ENCODE data around the gene TNRC6B. TPM values are rescaled to one million over a fixed set of nuclear protein-coding genes. Genes with fewer than 3 reads are reported as not detected.
A peak's percentile ranks its signal among the peaks of the same experiment; 100 is the strongest.

Gene TNRC6B
- total RNA-seq, 1 experiment from 2014 or later = 50.4 TPM

DNA sequence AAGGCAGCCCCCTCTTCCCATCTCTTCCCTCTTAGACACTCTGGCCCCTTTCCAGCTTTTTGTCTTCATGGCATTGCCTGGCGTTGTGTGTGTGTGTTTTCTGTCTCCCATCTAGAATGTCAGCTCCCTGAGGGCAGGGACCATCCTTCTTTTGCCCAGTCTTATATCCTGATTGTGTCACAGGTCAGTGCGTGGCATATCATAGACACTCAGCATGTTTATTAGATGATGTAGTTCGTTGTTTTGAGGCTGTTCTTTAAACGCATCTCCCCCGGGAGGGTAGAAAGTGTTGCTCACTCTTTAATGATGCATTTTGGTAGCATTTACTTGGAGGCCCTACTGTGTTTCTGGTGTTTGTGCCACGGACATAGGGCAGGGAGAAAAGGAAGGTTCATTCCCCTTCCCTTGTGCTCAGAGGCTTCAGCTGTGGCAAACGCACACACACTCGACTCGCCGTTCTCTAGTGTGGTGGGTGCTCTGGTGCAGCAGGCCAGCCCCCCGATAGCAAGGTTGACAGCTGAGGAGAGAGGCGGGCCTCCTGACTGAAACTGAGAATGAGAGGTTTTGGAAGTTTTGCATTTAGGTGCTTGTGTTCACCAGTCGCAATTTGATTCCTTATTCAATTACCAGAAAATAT lies 60.2 kb downstream of the TNRC6B start:
- no peak overlapping the region for H3K4me3 Mint-ChIP-seq
- no peak for TF ChIP-seq ZBTB21 (CRISPR knock-in tag; IDR thresholded peaks at IDR 0.05; ENCODE audit: borderline replicate concordance)
- TF ChIP-seq ZNF232 (CRISPR knock-in tag; IDR thresholded peaks at IDR 0.05) = no peak
- no peak for TF ChIP-seq TP53 (CRISPR knock-in tag; IDR thresholded peaks at IDR 0.05)
- no peak for TF ChIP-seq IRF2 (CRISPR knock-in tag; IDR thresholded peaks at IDR 0.05; ENCODE audit: borderline replicate concordance, low read depth)
- TF ChIP-seq, protein P1, sequence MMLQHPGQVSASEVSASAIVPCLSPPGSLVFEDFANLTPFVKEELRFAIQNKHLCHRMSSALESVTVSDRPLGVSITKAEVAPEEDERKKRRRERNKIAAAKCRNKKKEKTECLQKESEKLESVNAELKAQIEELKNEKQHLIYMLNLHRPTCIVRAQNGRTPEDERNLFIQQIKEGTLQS (CRISPR knock-in tag; conservative IDR thresholded peaks at IDR 0.05) = no peak
- ChIA-PET CTCF (no interaction called here), POLR2A (interaction anchor here (0.6 kb wide), 1 partner anchor 31 kb away, joined by 3 read pairs; no protein-coding TSS in a partner anchor)
- ATAC-seq = no peak
- H3K36me3 Mint-ChIP-seq = no peaks in the 10 kb centered on the region
- H3K27ac Mint-ChIP-seq = peak overlapping the region; percentile 77
- no peaks in the 10 kb centered on the region for H3K9me3 Mint-ChIP-seq
- H3K4me1 Mint-ChIP-seq = peaks cover 51% of the 10 kb centered on the region
- no peak for DNase-seq (ENCODE audit: low spot score)
- H3K27me3 Mint-ChIP-seq (ENCODE audit: low read depth) = no peaks in the 10 kb centered on the region

DNA sequence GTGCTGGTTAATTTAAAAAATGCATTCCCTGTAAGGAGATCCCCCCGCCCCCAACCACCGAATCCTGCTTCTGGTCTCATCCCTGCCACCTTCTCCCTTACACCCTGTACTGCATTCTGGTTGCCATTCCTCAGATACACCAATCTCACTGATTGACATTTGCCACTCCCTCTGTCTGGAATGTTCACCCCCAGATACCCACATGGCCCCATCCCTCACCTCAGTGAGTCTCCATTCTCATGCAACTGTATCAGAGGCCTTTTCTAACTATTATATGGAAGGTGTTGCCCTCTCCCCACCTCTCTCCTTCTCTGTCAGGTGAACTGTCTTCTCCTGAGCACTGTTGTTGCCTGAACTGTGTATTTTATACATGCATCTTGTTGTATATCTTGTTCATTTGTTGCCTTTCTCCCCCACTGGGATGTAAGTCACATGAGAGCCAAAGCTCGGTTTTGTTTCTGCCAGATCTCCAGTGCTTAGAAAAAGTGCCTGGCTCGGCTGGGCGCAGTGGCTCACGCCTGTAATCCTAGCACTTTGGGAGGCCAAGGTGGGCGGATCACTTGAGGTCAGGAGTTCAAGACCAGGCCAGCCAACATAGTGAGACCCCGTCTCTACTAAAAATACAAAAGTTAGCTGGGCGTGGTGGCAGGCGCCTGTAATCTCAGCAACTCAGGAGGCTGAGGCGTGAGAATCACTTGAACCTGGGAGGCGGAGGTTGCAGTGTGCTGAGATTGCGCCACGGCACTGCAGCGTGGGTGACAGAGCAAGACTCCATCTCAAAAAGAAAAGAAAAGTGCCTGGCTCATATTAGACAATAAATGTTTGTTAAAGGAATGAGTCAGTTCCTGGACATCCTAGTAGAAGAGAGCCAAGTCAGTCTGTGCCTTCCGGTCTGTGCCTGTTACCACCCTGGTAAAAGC lies 61.0 kb downstream of the TNRC6B start:
- DNase-seq (ENCODE audit: low spot score) (no peak), ATAC-seq (peak; percentile 44)
- POLR2A ChIA-PET = interaction anchor here (0.6 kb wide), 2 partner anchors 19 to 31 kb away, joined by 3 to 8 read pairs; no protein-coding TSS in a partner anchor
- H3K36me3 Mint-ChIP-seq = no peaks in the 10 kb centered on the region
- peak; percentile 46; the same call in 1 of the 2 replicates for TF ChIP-seq ZNF121 (CRISPR knock-in tag; IDR thresholded peaks at IDR 0.05)
- no peak for TF ChIP-seq ZNF317 (CRISPR knock-in tag; IDR thresholded peaks at IDR 0.05; ENCODE audit: borderline replicate concordance, low read depth)
- no peak for TF ChIP-seq JUN (CRISPR knock-in tag; IDR thresholded peaks at IDR 0.05)
- TF ChIP-seq, protein P2, sequence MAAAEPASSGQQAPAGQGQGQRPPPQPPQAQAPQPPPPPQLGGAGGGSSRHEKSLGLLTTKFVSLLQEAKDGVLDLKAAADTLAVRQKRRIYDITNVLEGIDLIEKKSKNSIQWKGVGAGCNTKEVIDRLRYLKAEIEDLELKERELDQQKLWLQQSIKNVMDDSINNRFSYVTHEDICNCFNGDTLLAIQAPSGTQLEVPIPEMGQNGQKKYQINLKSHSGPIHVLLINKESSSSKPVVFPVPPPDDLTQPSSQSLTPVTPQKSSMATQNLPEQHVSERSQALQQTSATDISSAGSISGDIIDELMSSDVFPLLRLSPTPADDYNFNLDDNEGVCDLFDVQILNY (CRISPR knock-in tag; IDR thresholded peaks at IDR 0.05) = no peak
- no peak for TF ChIP-seq NFYB (CRISPR knock-in tag; conservative IDR thresholded peaks at IDR 0.05; ENCODE audit: low read depth)
- TF ChIP-seq NR1H2 (CRISPR knock-in tag; IDR thresholded peaks at IDR 0.05) = no peak
- H3K27ac Mint-ChIP-seq = peak overlapping the region; percentile 89
- H3K4me3 Mint-ChIP-seq = no peak overlapping the region
- no peaks in the 10 kb centered on the region for H3K9me3 Mint-ChIP-seq
- CTCF ChIA-PET = no interaction called here
- peaks cover 51% of the 10 kb centered on the region for H3K4me1 Mint-ChIP-seq
- H3K27me3 Mint-ChIP-seq (ENCODE audit: low read depth) = no peaks in the 10 kb centered on the region

DNA sequence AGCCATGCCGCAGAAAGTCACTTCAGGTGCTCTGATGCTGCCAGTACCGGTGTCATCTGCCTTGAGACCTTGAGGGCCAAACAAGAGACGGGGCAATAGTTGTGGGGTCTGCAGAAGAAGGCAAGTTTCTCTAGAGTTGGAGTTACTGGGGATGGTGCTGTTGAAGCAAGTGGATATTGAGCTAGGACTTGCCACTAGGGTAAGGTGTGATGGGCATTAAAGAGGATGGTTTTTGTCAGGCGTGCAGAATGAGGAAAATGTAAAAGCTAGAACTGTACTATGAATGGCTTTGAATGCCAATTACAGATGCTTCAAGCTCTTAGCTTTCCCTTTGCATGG lies 61.6 kb downstream of the TNRC6B start:
- peak overlapping the region; percentile 34; the same call in 1 of the 2 replicates for H3K27ac Mint-ChIP-seq
- POLR2A ChIA-PET = interaction anchor here (0.6 kb wide), 1 partner anchor 18 kb away, joined by 8 read pairs; no protein-coding TSS in a partner anchor

DNA sequence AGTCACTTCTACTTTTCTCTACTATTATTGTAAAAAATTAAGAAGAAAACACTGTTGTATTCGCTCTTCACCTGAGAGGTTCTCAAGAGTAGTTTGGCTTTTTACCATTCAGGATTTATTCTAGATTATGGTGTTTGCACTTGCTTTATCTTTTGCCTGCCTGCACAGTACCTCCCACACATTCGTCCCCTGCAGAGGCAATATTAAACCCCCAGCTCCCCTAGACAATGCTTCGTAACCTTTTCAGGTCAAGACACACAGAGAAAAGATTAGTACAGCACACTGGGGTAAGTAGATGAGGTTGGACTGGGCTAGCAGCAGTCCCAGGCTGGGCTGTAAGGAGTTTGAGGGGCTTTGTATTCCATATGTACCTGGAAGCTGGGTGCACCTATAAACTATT lies 62.4 kb downstream of the TNRC6B start:
- Mint-ChIP-seq H3K4me3 (no peak overlapping the region), H3K36me3 (no peaks in the 10 kb centered on the region), H3K4me1 (peaks cover 52% of the 10 kb centered on the region), H3K27ac (0 out of 2 replicates have a peak overlapping the region, but pooled peaks have one; percentile 9), H3K27me3 (ENCODE audit: low read depth) (no peaks in the 10 kb centered on the region), H3K9me3 (no peaks in the 10 kb centered on the region)
- TF ChIP-seq NR1H2 (CRISPR knock-in tag; IDR thresholded peaks at IDR 0.05) (no peak), ELF4 (CRISPR knock-in tag; IDR thresholded peaks at IDR 0.05; ENCODE audit: low read depth) (no peak), RORB (CRISPR knock-in tag; IDR thresholded peaks at IDR 0.05) (no peak), ZNF416 (CRISPR knock-in tag; IDR thresholded peaks at IDR 0.05) (no peak), NR2C2 (CRISPR knock-in tag; IDR thresholded peaks at IDR 0.05) (no peak)
- TF ChIP-seq, protein P3, sequence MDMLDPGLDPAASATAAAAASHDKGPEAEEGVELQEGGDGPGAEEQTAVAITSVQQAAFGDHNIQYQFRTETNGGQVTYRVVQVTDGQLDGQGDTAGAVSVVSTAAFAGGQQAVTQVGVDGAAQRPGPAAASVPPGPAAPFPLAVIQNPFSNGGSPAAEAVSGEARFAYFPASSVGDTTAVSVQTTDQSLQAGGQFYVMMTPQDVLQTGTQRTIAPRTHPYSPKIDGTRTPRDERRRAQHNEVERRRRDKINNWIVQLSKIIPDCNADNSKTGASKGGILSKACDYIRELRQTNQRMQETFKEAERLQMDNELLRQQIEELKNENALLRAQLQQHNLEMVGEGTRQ (CRISPR knock-in tag; IDR thresholded peaks at IDR 0.05) = no peak
- TF ChIP-seq, protein P4, sequence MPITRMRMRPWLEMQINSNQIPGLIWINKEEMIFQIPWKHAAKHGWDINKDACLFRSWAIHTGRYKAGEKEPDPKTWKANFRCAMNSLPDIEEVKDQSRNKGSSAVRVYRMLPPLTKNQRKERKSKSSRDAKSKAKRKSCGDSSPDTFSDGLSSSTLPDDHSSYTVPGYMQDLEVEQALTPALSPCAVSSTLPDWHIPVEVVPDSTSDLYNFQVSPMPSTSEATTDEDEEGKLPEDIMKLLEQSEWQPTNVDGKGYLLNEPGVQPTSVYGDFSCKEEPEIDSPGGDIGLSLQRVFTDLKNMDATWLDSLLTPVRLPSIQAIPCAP (CRISPR knock-in tag; IDR thresholded peaks at IDR 0.05) = no peak
- TF ChIP-seq, protein P5, sequence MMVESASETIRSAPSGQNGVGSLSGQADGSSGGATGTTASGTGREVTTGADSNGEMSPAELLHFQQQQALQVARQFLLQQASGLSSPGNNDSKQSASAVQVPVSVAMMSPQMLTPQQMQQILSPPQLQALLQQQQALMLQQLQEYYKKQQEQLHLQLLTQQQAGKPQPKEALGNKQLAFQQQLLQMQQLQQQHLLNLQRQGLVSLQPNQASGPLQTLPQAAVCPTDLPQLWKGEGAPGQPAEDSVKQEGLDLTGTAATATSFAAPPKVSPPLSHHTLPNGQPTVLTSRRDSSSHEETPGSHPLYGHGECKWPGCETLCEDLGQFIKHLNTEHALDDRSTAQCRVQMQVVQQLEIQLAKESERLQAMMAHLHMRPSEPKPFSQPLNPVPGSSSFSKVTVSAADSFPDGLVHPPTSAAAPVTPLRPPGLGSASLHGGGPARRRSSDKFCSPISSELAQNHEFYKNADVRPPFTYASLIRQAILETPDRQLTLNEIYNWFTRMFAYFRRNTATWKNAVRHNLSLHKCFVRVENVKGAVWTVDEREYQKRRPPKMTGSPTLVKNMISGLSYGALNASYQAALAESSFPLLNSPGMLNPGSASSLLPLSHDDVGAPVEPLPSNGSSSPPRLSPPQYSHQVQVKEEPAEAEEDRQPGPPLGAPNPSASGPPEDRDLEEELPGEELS (CRISPR knock-in tag; IDR thresholded peaks at IDR 0.05) = no peak
- CTCF ChIA-PET = no interaction called here
- POLR2A ChIA-PET = no interaction called here
- no peak for DNase-seq (ENCODE audit: low spot score)
- ATAC-seq = no peak

More for the DNA sequence above, 61.6 kb downstream of the TNRC6B start:
- Mint-ChIP-seq H3K9me3 (no peaks in the 10 kb centered on the region), H3K36me3 (no peaks in the 10 kb centered on the region), H3K27me3 (ENCODE audit: low read depth) (no peaks in the 10 kb centered on the region), H3K4me3 (no peak overlapping the region), H3K4me1 (peaks cover 53% of the 10 kb centered on the region)
- CTCF ChIA-PET = no interaction called here
- TF ChIP-seq, protein P6, sequence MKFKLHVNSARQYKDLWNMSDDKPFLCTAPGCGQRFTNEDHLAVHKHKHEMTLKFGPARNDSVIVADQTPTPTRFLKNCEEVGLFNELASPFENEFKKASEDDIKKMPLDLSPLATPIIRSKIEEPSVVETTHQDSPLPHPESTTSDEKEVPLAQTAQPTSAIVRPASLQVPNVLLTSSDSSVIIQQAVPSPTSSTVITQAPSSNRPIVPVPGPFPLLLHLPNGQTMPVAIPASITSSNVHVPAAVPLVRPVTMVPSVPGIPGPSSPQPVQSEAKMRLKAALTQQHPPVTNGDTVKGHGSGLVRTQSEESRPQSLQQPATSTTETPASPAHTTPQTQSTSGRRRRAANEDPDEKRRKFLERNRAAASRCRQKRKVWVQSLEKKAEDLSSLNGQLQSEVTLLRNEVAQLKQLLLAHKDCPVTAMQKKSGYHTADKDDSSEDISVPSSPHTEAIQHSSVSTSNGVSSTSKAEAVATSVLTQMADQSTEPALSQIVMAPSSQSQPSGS (CRISPR knock-in tag; IDR thresholded peaks at IDR 0.05; ENCODE audit: borderline replicate concordance, low read depth) = no peak
- no peak for TF ChIP-seq TCF7 (CRISPR knock-in tag; IDR thresholded peaks at IDR 0.05; ENCODE audit: low read depth)
- no peak for TF ChIP-seq RORB (CRISPR knock-in tag; IDR thresholded peaks at IDR 0.05)
- TF ChIP-seq ZNF317 (CRISPR knock-in tag; IDR thresholded peaks at IDR 0.05; ENCODE audit: borderline replicate concordance, low read depth) = no peak
- TF ChIP-seq ETV6 (CRISPR knock-in tag; IDR thresholded peaks at IDR 0.05) = no peak
- no peak for TF ChIP-seq ZBTB21 (CRISPR knock-in tag; IDR thresholded peaks at IDR 0.05; ENCODE audit: borderline replicate concordance)
- DNase-seq (ENCODE audit: low spot score) (no peak), ATAC-seq (no peak)
